Measurements from ENCODE around the gene GLB1L2.

The GLB1L2 gene

DNA sequence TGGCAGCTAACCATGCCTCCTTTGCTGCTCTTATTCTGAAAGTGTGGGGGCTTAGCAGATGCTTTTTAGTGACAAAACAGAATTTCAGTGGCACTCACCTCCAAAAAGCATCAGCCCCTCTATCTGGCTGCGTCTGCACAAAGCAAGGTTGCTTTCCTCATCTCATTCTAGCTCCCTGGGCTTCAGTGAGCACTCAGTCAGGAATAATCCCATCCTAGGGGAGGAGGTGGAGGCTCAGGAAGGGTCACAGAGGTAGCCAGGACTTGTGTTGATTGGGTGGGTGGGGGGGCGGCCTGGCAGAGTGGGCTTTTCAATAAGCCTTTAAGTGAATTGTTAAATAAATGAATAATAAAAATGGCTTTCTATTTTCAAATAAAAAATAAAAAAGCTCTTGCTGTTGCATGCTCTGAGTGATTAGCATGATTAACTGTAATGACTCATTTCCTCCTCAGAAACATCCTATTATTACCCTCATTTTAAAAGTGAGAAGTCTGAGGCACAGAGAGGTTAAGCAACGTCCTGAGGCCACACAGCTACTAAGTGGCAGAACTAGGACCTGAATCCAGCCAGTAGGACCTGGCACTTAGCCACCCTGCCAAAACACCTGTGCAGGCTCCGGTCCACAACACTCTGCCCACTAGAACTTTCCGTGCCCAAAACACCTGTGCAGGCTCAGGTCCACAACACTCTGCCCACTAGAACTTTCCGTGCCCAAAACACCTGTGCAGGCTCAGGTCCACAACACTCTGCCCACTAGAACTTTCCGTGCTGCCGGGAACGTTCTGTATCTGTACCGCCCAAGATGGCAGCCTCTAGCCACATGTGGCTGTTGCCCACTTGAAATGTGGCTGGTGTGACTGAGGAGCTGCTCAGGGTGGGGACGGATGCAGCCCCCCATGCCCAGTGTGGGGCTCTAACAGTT lies 74.7 kb downstream of the GLB1L2 start:
- peak; percentile 61 for DNase-seq (ENCODE audit: low spot score)

DNA sequence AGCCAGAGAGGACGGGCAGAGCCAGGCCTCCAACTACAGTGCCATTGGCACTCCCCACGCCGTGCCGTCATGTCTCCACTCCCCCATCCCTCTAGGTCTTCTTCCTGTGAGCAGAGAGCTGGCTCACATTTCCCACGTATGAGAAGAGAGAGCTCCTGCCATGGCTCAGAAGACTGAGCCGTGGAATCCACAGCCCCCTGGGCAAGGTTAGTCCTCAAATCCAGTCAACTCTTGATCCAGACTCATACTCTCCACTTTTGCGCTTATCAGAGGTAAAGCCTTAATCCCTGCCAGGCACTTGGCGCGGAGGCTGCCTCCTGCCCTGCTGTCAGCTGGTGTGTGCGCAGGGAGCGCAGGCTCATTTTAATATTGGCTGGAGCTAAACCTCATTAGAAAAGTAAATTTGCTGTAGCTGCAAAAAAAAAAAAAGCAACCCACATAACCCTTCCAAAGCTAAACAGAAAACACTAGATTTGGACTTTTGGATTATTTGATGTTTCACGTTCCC lies 75.6 kb downstream of the GLB1L2 start:
- no peak for DNase-seq (ENCODE audit: low spot score)

DNA sequence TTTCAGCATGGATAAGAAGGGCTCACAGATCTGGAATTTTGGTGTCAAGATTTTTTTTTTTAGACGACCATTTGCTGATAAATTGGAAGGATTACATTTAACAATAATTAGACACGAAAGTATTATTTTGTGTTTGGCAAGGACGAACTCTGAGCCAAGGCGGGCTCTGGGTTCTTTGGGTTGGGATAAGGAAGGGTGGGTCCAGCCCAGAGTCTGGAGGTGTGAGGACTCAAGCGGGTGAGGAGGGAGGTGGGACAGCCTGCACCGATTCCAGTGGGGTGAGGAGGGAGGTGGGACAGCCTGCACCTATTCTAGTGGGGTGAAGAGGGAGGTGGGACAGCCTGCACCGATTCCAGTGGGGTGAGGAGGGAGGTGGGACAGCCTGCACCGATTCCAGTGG lies 76.1 kb downstream of the GLB1L2 start:
- DNase-seq (ENCODE audit: low spot score): no peak

DNA sequence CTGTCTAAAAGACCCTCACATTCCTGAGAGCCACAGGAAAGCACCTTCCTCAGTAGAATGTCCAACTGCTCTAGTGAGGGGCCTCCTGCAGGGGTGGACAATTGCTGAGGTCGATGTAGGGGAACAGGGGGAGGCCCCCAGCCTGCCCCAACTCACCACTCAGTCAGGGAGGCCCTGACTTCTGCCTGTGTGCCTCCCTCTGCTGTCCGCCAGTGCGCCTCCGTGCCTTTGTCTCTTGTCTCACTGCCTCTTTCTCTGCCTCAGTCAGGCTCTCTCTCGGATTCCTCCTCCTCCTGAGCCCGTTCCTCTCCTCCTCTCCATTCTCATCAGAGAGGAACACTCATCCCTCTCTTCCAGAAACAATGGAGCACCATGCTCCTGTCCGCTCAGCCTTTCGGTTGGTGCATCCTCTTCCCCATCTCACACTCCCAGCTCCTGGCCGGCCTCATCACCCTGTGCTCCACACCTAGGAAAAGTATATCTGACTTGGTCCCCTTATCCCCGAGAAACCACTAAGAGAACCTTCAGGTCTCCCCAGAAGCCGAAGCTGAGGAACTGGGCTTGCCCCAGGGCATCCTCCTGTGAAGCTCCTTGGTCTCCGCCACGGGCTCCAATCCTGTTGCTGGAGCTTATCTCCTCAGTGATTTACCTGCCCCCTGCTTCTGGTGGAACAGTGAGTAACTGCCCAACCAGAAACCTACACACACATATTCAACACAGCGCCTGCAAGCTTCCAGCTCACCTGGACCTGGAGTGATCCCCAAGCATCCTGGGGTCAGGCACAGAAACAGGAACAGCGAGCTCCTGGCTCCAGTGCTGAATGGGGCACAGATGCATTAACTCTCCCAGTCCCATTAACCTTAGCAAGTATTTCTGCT lies 78.0 kb downstream of the GLB1L2 start:
- DNase-seq (ENCODE audit: low spot score): no peak

DNA sequence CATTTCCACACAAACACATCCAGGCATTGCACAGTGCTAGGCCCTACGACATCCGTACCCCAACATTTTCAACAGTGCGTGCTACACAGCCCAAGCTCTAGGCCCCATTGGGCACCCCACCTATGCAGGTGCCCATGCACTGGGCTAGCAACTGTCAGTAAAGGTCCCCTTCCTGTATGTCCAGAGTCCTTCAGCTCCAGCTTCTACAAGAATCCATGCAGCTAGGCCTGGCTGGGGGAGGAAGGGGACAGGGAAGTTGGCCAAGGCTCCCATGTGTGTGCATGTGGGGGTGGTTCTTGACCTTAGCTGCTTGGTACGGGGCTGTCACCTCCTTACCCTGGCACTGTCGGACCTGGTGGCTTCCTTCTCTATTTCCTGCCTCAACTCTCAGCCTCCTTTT lies 79.0 kb downstream of the GLB1L2 start:
- DNase-seq (ENCODE audit: low spot score): no peak

DNA sequence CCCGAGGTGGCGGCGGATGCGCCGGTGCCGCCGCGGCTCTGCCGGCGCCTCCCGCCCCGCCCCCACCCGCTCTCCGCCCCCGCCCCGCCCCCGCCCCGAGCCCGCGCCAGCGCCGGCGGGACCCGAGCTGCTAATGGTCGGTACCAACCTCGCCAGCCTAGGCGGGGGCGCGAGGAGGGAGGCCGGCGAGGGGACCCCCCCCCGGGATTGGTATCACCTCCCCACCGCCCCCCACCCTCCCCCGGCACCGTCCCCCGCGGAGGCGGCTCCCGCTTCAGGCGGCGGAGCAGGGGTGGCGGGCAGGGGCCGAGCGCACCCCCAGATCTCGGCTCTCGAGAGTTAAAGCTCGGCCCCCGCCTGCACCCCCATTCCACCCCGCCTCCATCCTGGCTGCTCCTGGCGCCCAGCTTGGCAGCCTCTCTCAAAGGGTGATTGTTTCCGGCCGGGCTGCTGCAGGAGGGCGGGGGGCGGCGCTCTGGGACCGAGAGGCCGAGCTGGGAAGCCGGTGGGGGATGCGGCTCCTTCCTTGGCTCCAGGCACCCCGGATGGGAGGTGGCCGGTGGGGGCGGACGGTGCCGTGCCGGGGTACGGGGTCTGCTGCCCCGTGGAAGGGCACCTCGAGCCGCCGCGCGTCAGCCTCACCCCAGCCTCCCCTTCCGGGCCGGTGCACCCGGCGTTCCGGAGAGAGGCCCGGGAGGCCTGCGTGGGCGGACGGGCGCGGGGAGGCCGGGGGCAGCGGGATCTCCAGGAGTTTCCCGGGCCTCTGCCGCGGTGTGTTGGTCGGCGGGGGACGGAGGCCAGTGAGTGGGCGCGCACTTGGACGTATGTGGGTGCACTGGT lies 80.6 kb downstream of the GLB1L2 start, which contains the start of gene B3GAT1:
B3GAT1 (minus strand) TSS at position 40 of the 840 bp plus-strand sequence. CDS start 24,583 bp downstream, outside the sequence.
- peak; percentile 33 for DNase-seq (ENCODE audit: low spot score)

DNA sequence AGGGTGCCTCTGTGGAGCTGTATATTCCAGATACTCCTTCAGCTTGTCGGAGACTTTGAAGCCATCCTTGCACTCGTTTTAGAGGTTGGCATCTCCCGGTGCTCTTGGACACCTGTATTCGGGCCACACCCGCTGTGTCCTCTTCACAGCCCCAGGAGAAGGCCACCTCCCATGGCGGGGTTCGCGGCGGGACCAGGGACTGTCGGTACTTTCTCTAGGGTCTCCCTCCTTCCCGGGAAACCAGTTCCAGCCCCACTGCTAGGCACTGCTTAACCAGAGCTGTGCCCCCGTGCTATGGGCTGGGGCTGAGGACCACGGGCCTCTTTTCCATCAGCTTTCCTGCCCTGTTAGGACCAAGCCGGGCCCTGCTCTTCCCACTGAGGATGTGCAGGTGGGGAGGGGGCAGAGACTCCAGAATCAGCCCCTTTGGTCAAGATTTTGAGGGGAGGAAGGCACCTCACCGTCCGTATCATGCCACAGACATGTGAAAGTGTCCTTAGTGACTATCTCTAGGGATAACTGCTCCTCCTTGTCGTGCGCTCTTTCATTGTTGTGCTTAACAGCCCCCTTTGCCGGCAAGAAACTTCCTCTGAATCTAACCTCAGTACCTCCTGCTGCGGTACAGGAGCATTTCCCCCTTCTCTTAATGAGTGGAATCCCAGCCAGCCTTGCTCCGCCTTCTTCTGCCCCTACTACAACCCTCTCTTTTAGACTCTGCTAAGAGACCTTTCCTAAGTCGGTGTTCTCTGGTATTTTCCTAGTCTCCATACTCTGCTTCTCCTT lies 81.4 kb downstream of the GLB1L2 start:
- no peak for DNase-seq (ENCODE audit: low spot score)

DNA sequence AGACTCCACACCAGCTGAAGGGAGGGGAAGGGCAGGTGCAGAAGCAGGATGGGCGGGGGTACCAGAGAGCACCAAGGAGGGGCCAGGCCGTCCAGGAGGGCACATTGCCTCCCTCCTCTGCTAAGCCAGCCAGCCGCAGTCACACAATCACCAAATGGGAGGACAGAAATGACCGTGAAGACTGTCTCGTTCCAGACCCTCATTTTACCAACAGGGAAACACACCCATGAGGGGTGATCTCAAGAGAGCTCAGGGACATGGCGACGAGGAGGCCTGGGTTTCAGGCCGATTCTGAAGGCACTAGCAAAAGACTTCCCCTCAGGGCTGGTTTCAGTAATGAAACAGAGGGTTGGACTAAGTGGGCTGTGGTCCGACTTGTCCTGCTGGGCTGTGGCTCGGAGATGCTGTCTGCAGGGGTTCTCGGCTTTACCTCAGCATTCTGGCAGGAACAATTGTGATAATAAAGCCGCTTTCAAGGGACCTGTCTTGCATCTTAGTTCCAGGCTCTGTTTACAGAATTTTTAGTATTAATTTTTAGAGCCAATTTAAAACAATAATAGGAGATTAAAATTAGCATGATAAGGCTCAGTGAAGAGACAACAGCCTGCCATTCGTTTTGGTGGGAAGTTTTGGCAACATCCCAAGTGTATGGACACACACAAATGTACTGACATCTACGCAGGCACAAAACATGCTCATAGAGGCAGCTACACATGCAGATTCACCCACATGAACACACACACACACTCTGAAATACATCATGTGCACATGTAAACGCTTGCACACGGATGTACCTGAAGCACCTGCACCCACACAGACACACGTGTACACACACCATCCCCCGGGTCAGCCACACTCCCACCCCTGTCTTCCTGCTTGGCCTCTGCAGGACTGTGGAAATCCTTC lies 82.3 kb downstream of the GLB1L2 start:
- no peak for DNase-seq (ENCODE audit: low spot score)

DNA sequence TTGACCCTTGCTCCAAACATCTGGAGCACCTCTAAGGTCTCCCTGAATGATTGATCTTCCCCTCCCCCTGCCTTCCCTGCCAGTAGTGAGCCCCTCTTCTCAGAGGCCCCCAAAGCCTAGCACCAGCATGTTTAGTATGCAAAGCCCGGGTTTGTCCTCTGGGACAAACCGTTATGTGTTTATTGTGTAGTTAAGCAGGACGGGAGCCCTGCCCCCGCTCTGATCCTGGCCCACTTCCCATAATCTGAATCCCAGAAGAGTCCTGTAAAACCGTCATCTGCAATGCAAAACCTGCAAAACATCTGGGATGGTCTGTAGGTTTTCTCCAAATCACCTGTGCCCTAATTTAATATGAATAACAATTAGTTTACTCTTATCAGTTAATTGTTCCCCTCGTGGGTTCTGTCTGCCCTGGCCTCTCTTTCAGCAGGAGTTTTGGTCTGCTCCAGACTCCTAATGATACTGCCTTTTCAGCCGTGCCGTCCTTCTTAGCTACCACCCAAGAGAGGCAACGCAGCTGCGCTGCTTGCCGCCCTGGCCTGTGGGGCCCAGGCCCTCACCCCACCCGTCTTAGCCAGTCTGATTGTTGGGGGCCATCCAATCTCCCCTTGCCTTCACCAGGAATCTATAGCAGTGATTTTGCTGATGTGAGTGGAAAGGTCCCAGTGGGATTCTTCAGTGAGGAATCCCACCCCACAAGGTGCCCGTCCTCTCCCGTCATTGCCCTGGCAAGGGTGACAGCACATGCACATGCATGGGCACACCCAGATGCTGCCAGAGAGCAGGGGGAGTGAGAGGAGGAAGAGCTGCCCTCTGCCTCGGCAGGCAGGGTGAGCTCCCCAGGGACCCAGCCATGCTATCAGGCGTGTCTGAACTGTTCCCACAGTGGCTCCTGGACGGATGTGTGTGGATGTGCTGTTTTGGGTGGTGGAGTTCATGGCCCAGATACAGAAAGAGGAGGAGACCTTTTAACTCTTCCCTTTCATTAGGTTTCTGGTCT lies 83.3 kb downstream of the GLB1L2 start:
- DNase-seq (ENCODE audit: low spot score): no peak

DNA sequence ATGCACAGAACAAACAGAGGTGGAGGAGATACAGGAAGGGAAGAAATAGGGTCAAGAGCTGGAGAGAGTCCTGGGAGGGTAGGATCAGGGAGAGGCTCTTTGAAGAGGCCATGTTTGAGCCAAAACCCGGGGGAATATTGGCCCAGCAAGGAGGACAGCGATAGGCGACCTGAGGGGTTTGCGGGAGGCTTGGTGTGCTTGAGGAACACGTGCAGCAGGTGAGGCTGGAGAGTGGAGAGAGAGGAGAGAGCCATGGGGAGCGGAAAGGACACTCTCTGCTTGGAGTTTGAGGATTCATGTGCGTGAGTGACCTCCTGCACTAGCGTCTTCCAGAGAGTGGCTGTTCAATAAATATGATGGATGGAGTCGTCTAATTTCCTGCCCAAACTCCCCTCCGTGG lies 84.9 kb downstream of the GLB1L2 start:
- no peak for DNase-seq (ENCODE audit: low spot score)

DNA sequence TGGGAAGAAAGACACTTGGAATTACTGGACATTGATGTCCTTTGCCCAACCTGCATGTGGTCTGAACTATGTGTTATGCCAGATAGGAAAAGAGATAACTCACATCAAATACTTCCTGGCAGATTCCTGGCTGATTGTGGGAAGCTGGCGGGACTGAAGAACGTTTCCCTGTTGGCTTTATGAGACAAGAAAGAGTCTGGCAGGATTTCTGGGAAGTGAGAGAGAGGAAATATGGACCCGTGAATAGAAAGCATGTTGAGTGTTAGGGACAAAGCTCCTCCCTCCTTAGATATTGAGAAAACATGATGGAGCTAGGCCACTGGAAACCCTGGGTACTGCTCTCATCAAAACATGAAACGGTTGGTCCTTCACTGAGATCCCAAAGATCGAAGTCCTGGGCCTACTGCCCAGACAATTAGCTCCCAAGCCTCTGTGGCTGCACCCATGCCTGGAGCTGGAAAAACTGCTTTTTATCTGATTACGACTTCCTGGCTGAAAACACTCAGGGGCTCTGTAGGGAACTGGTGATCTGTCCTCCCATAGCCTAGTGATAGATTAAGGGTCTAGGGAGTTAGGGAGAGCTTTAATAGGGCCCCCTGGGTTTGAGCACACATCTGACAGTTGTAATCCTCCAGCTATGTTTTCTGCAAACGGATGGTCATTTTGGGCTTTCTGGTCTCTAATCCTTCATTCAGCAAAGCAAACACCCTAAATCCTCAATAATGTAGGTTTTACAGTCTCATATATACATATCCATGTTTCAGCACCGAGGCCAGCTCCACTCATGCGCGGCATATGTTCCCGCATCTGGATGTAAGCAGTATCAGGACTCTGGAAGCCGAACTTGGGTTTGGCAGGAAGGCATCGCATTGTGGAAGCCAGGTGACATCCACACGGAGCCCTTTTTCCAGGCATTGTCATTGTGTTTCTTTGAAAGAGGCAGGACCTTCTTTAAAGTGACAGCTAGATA lies 86.4 kb downstream of the GLB1L2 start:
- DNase-seq (ENCODE audit: low spot score): peak; percentile 26

DNA sequence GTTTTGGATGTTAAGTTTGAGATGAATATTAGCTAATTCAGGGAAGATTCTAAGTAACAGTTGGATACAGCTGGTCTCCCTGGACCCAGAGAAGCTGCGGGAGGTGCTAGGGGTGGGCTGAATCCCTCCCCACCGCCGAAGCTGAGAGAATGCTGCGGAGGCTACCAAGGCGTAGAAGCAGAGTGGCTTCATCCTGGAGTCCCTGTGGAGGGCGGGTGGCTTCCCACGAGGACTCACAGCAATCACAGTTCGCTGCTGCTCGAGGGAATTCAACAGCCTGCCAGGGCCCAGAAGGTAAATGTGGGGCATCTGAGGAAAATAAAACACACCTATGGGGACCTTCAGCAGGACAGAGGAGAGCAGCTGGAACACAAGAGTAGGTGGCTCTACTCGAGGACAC lies 91.3 kb downstream of the GLB1L2 start:
- DNase-seq (ENCODE audit: low spot score): no peak

DNA sequence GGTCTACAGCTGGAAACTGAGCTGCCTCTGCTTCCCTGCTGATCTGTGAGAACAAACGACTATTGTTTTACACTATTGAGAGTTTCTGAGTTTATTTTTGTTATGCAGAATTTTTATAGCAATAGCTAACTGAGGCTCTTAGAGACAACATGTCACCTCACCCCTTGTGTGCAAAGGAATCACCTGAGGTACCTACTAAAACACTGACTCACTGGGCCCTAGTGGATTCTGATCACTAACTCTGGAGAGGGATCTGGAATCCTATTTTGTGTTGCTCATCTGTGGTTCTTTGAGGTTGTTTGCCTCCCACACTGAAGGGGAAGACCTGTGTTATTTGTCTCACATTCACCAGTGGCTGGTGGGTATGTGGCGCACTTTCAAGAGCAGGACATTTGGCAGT lies 93.6 kb downstream of the GLB1L2 start:
- DNase-seq (ENCODE audit: low spot score): no peak

Data from COLO829 (cell line).